ENCODE results near the gene COX4I2. TPM values are rescaled to one million over a fixed set of nuclear protein-coding genes. Genes with fewer than 3 reads are reported as not detected.

COX4I2 gene
- total and polyA plus RNA-seq, 2 of the 4 experiments (the other 2 are of a cell fraction), result not detected

- H2BK5ac ChIP-seq (ENCODE audit: low read depth, low read length, poor library complexity, severe bottlenecking), result peak overlapping the region; percentile 57
- H3K23ac ChIP-seq (ENCODE audit: low read depth, low read length), result peak overlapping the region; percentile 58
- in situ Hi-C loops (cut with MboI; ENCODE audit: low sequenced_read_pairs) (no loop called here), intact Hi-C loops (cut with micrococcal nuclease) (no loop called here), dilution Hi-C loops (cut with HindIII; ENCODE audit: low sequenced_read_pairs, unreplicated experiment) (no loop called here)
- H4K20me1 ChIP-seq (ENCODE audit: insufficient read depth, low read length), result no peaks in the 10 kb centered on the region; the same call in 1 of the 2 replicates
- H4K91ac ChIP-seq (ENCODE audit: insufficient read depth, low read depth, low read length), result no peak overlapping the region
- TF ChIP-seq USF2 (IDR thresholded peaks at IDR 0.05; ENCODE audit: low read depth, low read length) (no peak), BHLHE40 (IDR thresholded peaks at IDR 0.05; ENCODE audit: low read depth, low read length) (no peak), NFE2L2 (IDR thresholded peaks at IDR 0.05; ENCODE audit: low read depth, low read length) (no peak), SMC3 (IDR thresholded peaks at IDR 0.05; ENCODE audit: low read depth, low read length) (no peak), ELK1 (IDR thresholded peaks at IDR 0.05; ENCODE audit: borderline replicate concordance, low read depth, low read length) (no peak), MXI1 (IDR thresholded peaks at IDR 0.05; ENCODE audit: borderline replicate concordance, low read depth, low read length) (no peak), FOS (IDR thresholded peaks at IDR 0.05; ENCODE audit: low read depth, low read length) (no peak)
- ChIA-PET POLR2A (ENCODE audit: unreplicated experiment) (no interaction called here), CTCF (no interaction called here)
- no peak overlapping the region for H2AK5ac ChIP-seq (ENCODE audit: low read depth, low read length)
- peak overlapping the region; percentile 35; the same call in 1 of the 2 replicates for H2BK120ac ChIP-seq (ENCODE audit: low read depth, low read length)
- peak overlapping the region; percentile 46; the same call in 1 of the 2 replicates for H3K4ac ChIP-seq (ENCODE audit: low read depth, low read length)
- peak overlapping the region; percentile 36; the same call in 1 of the 2 replicates for H3K4me2 ChIP-seq (ENCODE audit: low read depth, low read length)
- peak overlapping the region; percentile 33; the same call in 1 of the 2 replicates for H3K27ac ChIP-seq (ENCODE audit: insufficient read depth, low read length)
- H3K4me3 ChIP-seq (ENCODE audit: insufficient read depth, low read depth, low read length), result no peak overlapping the region
- peak overlapping the region; percentile 8; the same call in 1 of the 2 replicates for H4K5ac ChIP-seq (ENCODE audit: low read depth, low read length)
- peak; percentile 59 for DNase-seq
- no peak overlapping the region for H4K8ac ChIP-seq (ENCODE audit: low read depth in 2 of 2, low read length in 2 of 2)
- peak overlapping the region; percentile 14; the same call in 1 of the 2 replicates for H3K18ac ChIP-seq (ENCODE audit: low read depth, low read length)
- no CpG with 5 or more reads among the region's 1 CpG for WGBS, 2 experiments (ENCODE audit: extremely low coverage in 2 of 2, insufficient read length in 1 of 2)
- H3K4me1 ChIP-seq (ENCODE audit: control insufficient read depth, insufficient read depth, low read length), result peaks cover 15% of the 10 kb centered on the region
- peak overlapping the region; percentile 8; the same call in 1 of the 2 replicates for H2BK20ac ChIP-seq (ENCODE audit: low read depth, low read length)
- BruUV-seq (replicated peaks), result no TSS peak
- H3K9me3 ChIP-seq (ENCODE audit: control insufficient read depth, insufficient read depth, low read length), result no peaks in the 10 kb centered on the region
- H3K9ac ChIP-seq (ENCODE audit: low read depth, low read length), result no peak overlapping the region
- H3K27me3 ChIP-seq (ENCODE audit: control insufficient read depth, insufficient read depth, low read length), result no peaks in the 10 kb centered on the region
- H3K36me3 ChIP-seq (ENCODE audit: control insufficient read depth, insufficient read depth, low read length), result peaks cover 5% of the 10 kb centered on the region
- no peak overlapping the region for H2BK15ac ChIP-seq (ENCODE audit: low read depth, low read length)
- peaks cover 31% of the 10 kb centered on the region for H3K9me1 ChIP-seq (ENCODE audit: insufficient read depth, low read length)
- H2AFZ ChIP-seq (replicated peaks; ENCODE audit: low read length, poor library complexity), result no peak overlapping the region
- H3K56ac ChIP-seq (ENCODE audit: extremely low read depth, insufficient read depth, low read length), result no peak overlapping the region
- no peak overlapping the region for H2AK9ac ChIP-seq (replicated peaks; ENCODE audit: low read depth, low read length, poor library complexity)
- ATAC-seq (ENCODE audit: low read depth), result no peak
- H3K14ac ChIP-seq (replicated peaks; ENCODE audit: low read depth, low read length), result peak overlapping the region; percentile 0; the same call in 1 of the 2 replicates
- peaks cover 51 to 83% of the 10 kb centered on the region in 2 experiments for H3K79me1 ChIP-seq (ENCODE audit: low read depth in 1 of 2, low read length in 2 of 2)
Observed at GRCh38 chr20:31691646-31692275, 54.0 kb downstream of the COX4I2 start.
